Endothelial cell of umbilical vein (primary cell): ENCODE results near the gene NHLRC1. TPM values are rescaled to one million over a fixed set of nuclear protein-coding genes. Genes with fewer than 3 reads are reported as not detected.

Experiments
- BruUV-seq: library from RNA; stranded (reverse); fragments of 400-500 nt; replicated peaks from 2 replicates; lab custom pipeline; 2021; lab: Mats Ljungman, UMichigan
- CTCF ChIA-PET: fragments of 300-600, 350-600 bp; sonication (Branson Sonifier 250); formaldehyde crosslinking; loops from one replicate; lab custom pipeline; 2021; ENCODE audit warnings: antibody characterized with exemption, inconsistent platforms; lab: Charles Lee
- POLR2A ChIA-PET: fragments of 300-600, 350-600 bp; sonication (Branson Sonifier 250); formaldehyde crosslinking; loops from one replicate; lab custom pipeline; 2021; ENCODE audit warnings: antibody characterized with exemption, inconsistent platforms; lab: Charles Lee
- DNase-seq: peaks from one replicate; pipeline ENCODE4 v3.0.0-alpha.2; 2011; ENCODE audit warnings: low read depth, low spot score
- FAIRE-seq: peaks from 2 replicates; lab custom pipeline; 2011; peaks lifted over from hg19 to GRCh38; lab: Jason Lieb, UNC
- H2AFZ ChIP-seq: 2 replicates; pipeline ENCODE4 v1.6.0; 2012; ENCODE audit warnings: low read depth, low read length, control low read depth, inconsistent platforms
- H3K27ac ChIP-seq: 2 replicates; pipeline ENCODE4 v1.5.1; 2011; ENCODE audit warnings: low read depth, mild to moderate bottlenecking, control low read depth, low read length, moderate library complexity; ENCODE audit not compliant: insufficient read depth
- H3K27me3 ChIP-seq, 2 experiments: 2 replicates each; pipeline versions ENCODE4 v1.6.0 to v1.6.1; 2011; ENCODE audit warnings: low read length in 2 of 2, mixed read lengths in 1 of 2; ENCODE audit not compliant: control insufficient read depth in 2 of 2, insufficient read depth in 2 of 2
- H3K36me3 ChIP-seq, 2 experiments: 2 replicates in 1 of 2; 3 replicates in 1 of 2; pipeline ENCODE4 v1.5.1; 2011; ENCODE audit warnings: low read length in 2 of 2, mild to moderate bottlenecking in 1 of 2, moderate library complexity in 1 of 2; ENCODE audit not compliant: control insufficient read depth in 2 of 2, insufficient read depth in 2 of 2; ENCODE audit errors: extremely low read depth in 1 of 2
- H3K4me1 ChIP-seq: 3 replicates; pipeline ENCODE4 v1.5.1; 2011; ENCODE audit warnings: mild to moderate bottlenecking, low read length; ENCODE audit not compliant: control insufficient read depth, insufficient read depth; ENCODE audit errors: extremely low read depth
- H3K4me2 ChIP-seq: 2 replicates; pipeline ENCODE4 v1.6.1; 2011; ENCODE audit warnings: low read length, control low read depth, mixed read lengths; ENCODE audit not compliant: insufficient read depth
- H3K4me3 ChIP-seq, 3 experiments: fragments of 200-600 bp in 1 of 3; sonication (generic), shearing (Covaris generic) in 1 of 3; replicated peaks in 1 of 3; 2 replicates each; pipeline ENCODE4 v1.5.1; 2011 to 2016; ENCODE audit warnings: control low read depth in 3 of 3, low read length in 3 of 3, mild to moderate bottlenecking in 2 of 3, inconsistent platforms in 1 of 3, low read depth in 1 of 3, moderate library complexity in 1 of 3; ENCODE audit not compliant: insufficient read depth in 1 of 3
- H3K79me2 ChIP-seq: 2 replicates; pipeline ENCODE4 v1.6.0; 2012; ENCODE audit warnings: low read length, inconsistent platforms; ENCODE audit not compliant: control insufficient read depth, insufficient read depth
- H3K9ac ChIP-seq: replicated peaks from 2 replicates; pipeline ENCODE3; 2011; ENCODE audit warnings: low read length, control low read depth; ENCODE audit not compliant: insufficient read depth; ENCODE audit errors: extremely low read depth
- H3K9me1 ChIP-seq: replicated peaks from 3 replicates; pipeline ENCODE4 v1.6.0; 2011; ENCODE audit warnings: mild to moderate bottlenecking, low read length; ENCODE audit not compliant: control insufficient read depth, insufficient read depth; ENCODE audit errors: extremely low read depth
- H3K9me3 ChIP-seq: replicated peaks from 2 replicates; pipeline ENCODE4 v1.5.1; 2012; ENCODE audit warnings: low read length, inconsistent platforms; ENCODE audit not compliant: control insufficient read depth, insufficient read depth
- H4K20me1 ChIP-seq: replicated peaks from 2 replicates; pipeline ENCODE3; 2011; ENCODE audit warnings: mild to moderate bottlenecking, low read length; ENCODE audit not compliant: control insufficient read depth, insufficient read depth; ENCODE audit errors: extremely low read depth
- CTCF ChIP-seq, 2 donors: IDR thresholded peaks; 1 replicate in 1 of 2; 2 replicates in 1 of 2; pipeline ENCODE4 v1.5.1; 2011; ENCODE audit warnings: low read length in 2 of 2, mild to moderate bottlenecking in 2 of 2, moderate library complexity in 2 of 2, control low read depth in 1 of 2, inconsistent platforms in 1 of 2, low read depth in 1 of 2; ENCODE audit not compliant: insufficient read depth in 1 of 2; ENCODE audit errors: extremely low read depth in 1 of 2
- EZH2 ChIP-seq: IDR thresholded peaks from 2 replicates; pipeline ENCODE4 v1.6.1; 2012; ENCODE audit warnings: borderline replicate concordance, low read depth, mild to moderate bottlenecking, moderate library complexity, low read length, inconsistent platforms; ENCODE audit not compliant: severe bottlenecking
- FOS ChIP-seq: IDR thresholded peaks from 2 replicates; pipeline ENCODE4 v1.6.1; 2011; ENCODE audit warnings: mild to moderate bottlenecking, low read length, moderate library complexity, borderline replicate concordance; ENCODE audit not compliant: insufficient read depth
- GATA2 ChIP-seq: IDR thresholded peaks from 2 replicates; pipeline ENCODE4 v1.7.0; 2011; ENCODE audit warnings: low read depth, mild to moderate bottlenecking, moderate library complexity, mixed read lengths, low read length; ENCODE audit not compliant: insufficient read length, insufficient read depth
- JUN ChIP-seq: IDR thresholded peaks from 2 replicates; pipeline ENCODE4 v1.6.1; 2011; ENCODE audit warnings: borderline replicate concordance, low read depth; ENCODE audit not compliant: insufficient read length, insufficient read depth
- MAX ChIP-seq: IDR thresholded peaks from 2 replicates; pipeline ENCODE4 v1.6.1; 2011; ENCODE audit not compliant: insufficient read depth, insufficient read length
- MYC ChIP-seq: IDR thresholded peaks from one replicate; pipeline ENCODE4 v1.6.1; 2011; ENCODE audit warnings: mild to moderate bottlenecking, low read depth, low read length
- POLR2A ChIP-seq: IDR thresholded peaks from 2 replicates; pipeline ENCODE4 v1.6.1; 2012; ENCODE audit warnings: low read depth, mild to moderate bottlenecking, control low read depth, low read length
- POLR2AphosphoS5 ChIP-seq: IDR thresholded peaks from 2 replicates; pipeline ENCODE4 v1.6.1; 2012; ENCODE audit warnings: low read depth, mild to moderate bottlenecking, control low read depth, low read length, moderate library complexity; ENCODE audit not compliant: insufficient read depth
- dilution Hi-C: fragments of 300-500 bp; cut with MboI; formaldehyde crosslinking; loops from one replicate; pipeline ENCODE4 v1.15.0; 2019; ENCODE audit warnings: low sequenced_read_pairs; ENCODE audit not compliant: extremely low pct_ligation_motif_present
- intact Hi-C: fragments of 100-400 bp; cut with micrococcal nuclease; formaldehyde crosslinking; loops from one replicate; pipeline ENCODE4 v1.10.0; 2022
- polyA plus RNA-seq, 4 experiments: library from polyadenylated mRNA; depleted of rRNA in 3 of 4; stranded (reverse) in 3 of 4; unstranded in 1 of 4; fragments of >200 nt; gene quantifications; 2 replicates each; pipeline versions ENCODE4 v1.2.1 to v1.2.3, GENCODE V29; 2011 to 2012; ENCODE audit warnings: missing spikeins in 1 of 4
- total RNA-seq: library from RNA; stranded (reverse); gene quantifications from 2 replicates; pipeline ENCODE4 v1.2.3, GENCODE V29; 2021

Gene NHLRC1
- total and polyA plus RNA-seq, 2 donors (not counting 3 experiments of a cell fraction or from before 2014, with no cell fraction given), result 1.7 to 2.3 TPM

- no TSS peak for BruUV-seq
- intact Hi-C loops, result no loop called here
- POLR2A ChIA-PET, result no interaction called here
Measured at GRCh38 chr6:18101271-18101670, 21.2 kb downstream of the NHLRC1 start.

More at GRCh38 chr6:18101271-18101670, 21.2 kb downstream of the NHLRC1 start:
- CTCF ChIA-PET, result interaction anchor here (0.8 kb wide), 1 partner anchor 9 kb away, joined by 3 read pairs; no protein-coding TSS in a partner anchor
- Histone ChIP-seq H3K9ac (no peak overlapping the region), H3K4me2 (no peak overlapping the region), H3K9me3 (no peaks in the 10 kb centered on the region), H3K27ac (no peak overlapping the region), H4K20me1 (no peaks in the 10 kb centered on the region), H3K79me2 (no peaks in the 10 kb centered on the region), H3K27me3 (no peaks in the 10 kb centered on the region), H3K4me3 (no peak overlapping the region), H3K4me1 (no peaks in the 10 kb centered on the region), H3K9me1 (no peaks in the 10 kb centered on the region), H3K36me3 (no peaks in the 10 kb centered on the region), H2AFZ (no peak overlapping the region)
- TF ChIP-seq MAX (no peak), CTCF (IDR thresholded peaks at IDR 0.05; ENCODE audit: extremely low read depth in 1 of 2, insufficient read depth in 1 of 2, low read depth in 1 of 2, low read length in 2 of 2) (no peak), FOS (no peak), POLR2A (no peak), GATA2 (no peak), MYC (no peak), POLR2AphosphoS5 (no peak), JUN (no peak), EZH2 (no peak)
- dilution Hi-C loops, result no loop called here
- DNase-seq (no peak), FAIRE-seq (no peak)
